B cell (primary cell): ENCODE results near the gene CLCF1. TPM values are rescaled to one million over a fixed set of nuclear protein-coding genes. Genes with fewer than 3 reads are reported as not detected.

Source experiments
- ATAC-seq: fragments of 200-7000 bp; cut with Tn5 transposase; one replicate; pipeline ENCODE4 v1.10.0; 2021; ENCODE audit warnings: low read depth, mild to moderate bottlenecking, moderate number of reproducible peaks, moderate library complexity
- CTCF ChIA-PET: fragments of 350-600 bp; sonication (Branson Sonifier 250); formaldehyde crosslinking; loops from one replicate; lab custom pipeline; 2021; ENCODE audit warnings: antibody characterized with exemption, inconsistent platforms; lab: Charles Lee
- POLR2A ChIA-PET: fragments of 350-600 bp; sonication (Branson Sonifier 250); formaldehyde crosslinking; loops from one replicate; lab custom pipeline; 2021; ENCODE audit warnings: antibody characterized with exemption; lab: Charles Lee
- DNase-seq: peaks from one replicate; pipeline ENCODE4 v3.0.0; 2013
- H2AFZ ChIP-seq: 2 replicates; pipeline ENCODE4 v1.6.1; 2012; ENCODE audit warnings: mild to moderate bottlenecking, low read depth, low read length; ENCODE audit not compliant: insufficient read depth, poor library complexity, severe bottlenecking
- H3K27ac ChIP-seq, 2 donors: 1 replicate in 1 of 2; 2 replicates in 1 of 2; pipeline ENCODE4 v1.5.1; 2012 to 2013; ENCODE audit warnings: low read length in 2 of 2, mild to moderate bottlenecking in 2 of 2, moderate library complexity in 1 of 2
- H3K27me3 ChIP-seq, 4 experiments: fragments of 200-600 bp in 1 of 4; sonication (generic) in 1 of 4; replicated peaks in 1 of 4; 1 replicate in 2 of 4; 2 replicates in 2 of 4; pipeline versions ENCODE4 v1.6.1 to v1.7.0; 2013 to 2016; ENCODE audit warnings: low read length in 3 of 4, mild to moderate bottlenecking in 2 of 4, mixed read lengths in 1 of 4, moderate library complexity in 1 of 4; ENCODE audit not compliant: insufficient read depth in 4 of 4, control insufficient read depth in 3 of 4; ENCODE audit errors: control extremely low read depth in 1 of 4
- H3K36me3 ChIP-seq, 2 experiments: replicated peaks in 1 of 2; 1 replicate in 1 of 2; 2 replicates in 1 of 2; pipeline versions ENCODE4 v1.6.1 to v1.7.1; 2013; ENCODE audit warnings: low read length in 1 of 2; ENCODE audit not compliant: insufficient read depth in 2 of 2, control insufficient read depth in 1 of 2; ENCODE audit errors: control extremely low read depth in 1 of 2, extremely low read depth in 1 of 2
- H3K4me1 ChIP-seq, 2 donors: fragments of 200-600 bp in 1 of 2; sonication (generic) in 1 of 2; 1 replicate in 1 of 2; 2 replicates in 1 of 2; pipeline versions ENCODE4 v1.5.1 to v1.6.1; 2013 to 2017; ENCODE audit warnings: low read length in 2 of 2; ENCODE audit not compliant: control insufficient read depth in 2 of 2, insufficient read depth in 2 of 2
- H3K4me2 ChIP-seq: replicated peaks from 2 replicates; pipeline ENCODE3; 2012; ENCODE audit warnings: mild to moderate bottlenecking, low read depth, low read length; ENCODE audit not compliant: poor library complexity, severe bottlenecking
- H3K4me3 ChIP-seq, 5 experiments: fragments of 200-600 bp in 1 of 5; sonication (generic) in 1 of 5; 1 replicate in 3 of 5; 2 replicates in 2 of 5; pipeline versions ENCODE4 v1.5.1 to v1.7.0; 2011 to 2016; ENCODE audit warnings: low read length in 4 of 5, mild to moderate bottlenecking in 4 of 5, low read depth in 2 of 5, control low read depth in 1 of 5, moderate library complexity in 1 of 5; ENCODE audit not compliant: insufficient read depth in 1 of 5; ENCODE audit errors: control extremely low read depth in 1 of 5, extremely low read depth in 1 of 5
- H3K79me2 ChIP-seq: fragments of 200-600 bp; sonication (generic); one replicate; pipeline ENCODE4 v1.6.0; 2016; ENCODE audit warnings: low read length; ENCODE audit not compliant: control insufficient read depth, insufficient read depth
- H3K9ac ChIP-seq: fragments of 200-600 bp; sonication (generic); 2 replicates; pipeline ENCODE4 v1.6.1; 2017; ENCODE audit warnings: mild to moderate bottlenecking, low read length, moderate library complexity
- H3K9me3 ChIP-seq, 3 donors: one replicate each; pipeline versions ENCODE4 v1.6.1 to v1.7.1; 2013; ENCODE audit warnings: low read length in 2 of 3; ENCODE audit not compliant: control insufficient read depth in 2 of 3, insufficient read depth in 1 of 3; ENCODE audit errors: control extremely low read depth in 1 of 3
- H4K20me1 ChIP-seq: 2 replicates; pipeline ENCODE4 v1.6.0; 2012; ENCODE audit warnings: mild to moderate bottlenecking, low read length; ENCODE audit not compliant: insufficient read depth, control insufficient read depth, poor library complexity, severe bottlenecking
- H3K27ac Mint-ChIP-seq: one replicate; pipeline ENCODE4 v1.8.0; 2021; ENCODE audit warnings: mixed read lengths
- H3K27me3 Mint-ChIP-seq: one replicate; pipeline ENCODE4 v1.8.0; 2021; ENCODE audit warnings: mixed read lengths
- H3K4me1 Mint-ChIP-seq: one replicate; pipeline ENCODE4 v1.8.0; 2021; ENCODE audit warnings: mixed read lengths
- H3K4me3 Mint-ChIP-seq: one replicate; pipeline ENCODE4 v1.8.0; 2021; ENCODE audit warnings: mixed read lengths
- H3K9me3 Mint-ChIP-seq: one replicate; pipeline ENCODE4 v1.8.0; 2022; ENCODE audit warnings: mixed read lengths; ENCODE audit not compliant: insufficient read depth
- EZH2 ChIP-seq: IDR thresholded peaks from 2 replicates; pipeline ENCODE4 v1.6.1; 2012; ENCODE audit warnings: borderline replicate concordance, low read depth, mild to moderate bottlenecking, moderate library complexity, low read length; ENCODE audit not compliant: insufficient read depth, poor library complexity, severe bottlenecking
- WGBS: methylation state at CpG from one replicate; pipeline ENCODE4 v1.1.5; 2013; ENCODE audit warnings: missing lambda C conversion rate; ENCODE audit not compliant: insufficient coverage; 5-methylcytosine and 5-hydroxymethylcytosine counted together
- intact Hi-C: fragments of 100-400 bp; cut with micrococcal nuclease; formaldehyde crosslinking; loops from one replicate; pipeline ENCODE4 v1.10.0; 2022
- polyA plus RNA-seq: library from polyadenylated mRNA; depleted of rRNA; stranded (reverse); fragments of >200 nt; gene quantifications from 2 replicates; pipeline ENCODE4 v1.2.3, GENCODE V29; 2012
- total RNA-seq, 2 donors: library from RNA; stranded (reverse); fragments of 120-200 nt in 1 of 2; gene quantifications; 1 replicate in 1 of 2; 2 replicates in 1 of 2; pipeline versions ENCODE4 v1.2.3 to v1.2.4, GENCODE V29; 2013 to 2022
- TF ChIP-seq, protein P1 (sequence below): fragments of 200-600 bp; IDR thresholded peaks from one replicate; pipeline ENCODE4 v1.8.0; 2022; ENCODE audit warnings: antibody characterized with exemption, mild to moderate bottlenecking

Gene CLCF1
- total and polyA plus RNA-seq, 2 donors (not counting 1 experiment from before 2014, with no cell fraction given): 29.1 to 44.6 TPM

- peak overlapping the region; percentile 47 for H2AFZ ChIP-seq
- peak overlapping the region; percentile 9 for H3K9ac ChIP-seq
- peaks cover 73% of the 10 kb centered on the region for H3K4me1 Mint-ChIP-seq
Observed at GRCh38 chr11:67356387-67356863, 17.0 kb downstream of the CLCF1 start.

DNA sequence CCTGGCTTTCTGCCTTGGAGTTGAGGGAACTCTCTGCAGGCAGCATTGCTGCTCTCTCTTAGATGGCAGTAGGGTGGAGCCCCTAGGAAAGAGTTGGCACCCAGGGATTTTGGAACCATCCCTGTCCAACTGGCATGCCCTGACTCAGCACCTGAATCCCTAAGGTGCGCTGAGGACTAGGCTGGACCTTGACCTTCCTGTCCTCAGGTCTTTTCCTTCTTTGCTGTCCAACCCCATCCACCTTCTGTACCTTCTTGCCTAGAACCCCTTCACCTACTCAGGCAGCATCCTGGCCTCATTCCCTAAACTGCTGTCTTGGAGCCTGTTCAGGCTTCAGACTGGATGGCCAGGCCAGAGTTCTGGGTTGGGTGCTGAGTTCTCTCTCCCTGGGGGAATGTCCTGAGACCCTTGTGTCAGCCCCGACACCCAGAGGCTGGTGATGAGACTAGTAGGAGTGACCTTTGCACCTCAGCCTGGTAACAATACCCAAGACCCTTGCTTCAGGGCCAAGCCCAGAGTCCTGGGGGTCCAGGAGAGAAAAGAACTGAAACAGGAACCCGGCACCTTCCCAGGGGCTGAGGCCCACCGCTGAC is 17.5 kb downstream of the CLCF1 start:
- Histone ChIP-seq H3K9me3 (no peaks in the 10 kb centered on the region), H3K4me3 (peak overlapping the region in 1 of 5 experiments; percentile 18), H4K20me1 (peaks cover 17% of the 10 kb centered on the region), H3K27ac (peak overlapping the region; percentile 94 to 96), H3K4me1 (peaks cover 57 to 66% of the 10 kb centered on the region in 2 donors), H3K79me2 (peaks cover 67% of the 10 kb centered on the region), H3K9ac (peak overlapping the region; percentile 9), H3K27me3 (no peaks in the 10 kb centered on the region), H2AFZ (no peak overlapping the region), H3K36me3 (peaks cover 0 to 9% of the 10 kb centered on the region in 2 experiments), H3K4me2 (peak overlapping the region; percentile 97)
- intact Hi-C loops: loop anchor here (10.0 kb wide), 1 partner anchor 449 kb away; no protein-coding TSS in a partner anchor
- WGBS: 100% methylated on average over 1 of the region's 4 CpGs
- ATAC-seq: no peak
- peak overlapping the region; percentile 37 for H3K4me3 Mint-ChIP-seq
- ChIA-PET POLR2A (interaction anchor here (0.5 to 9.0 kb wide), 10 partner anchors 9 to 1937 kb away, joined by 3 to 323 read pairs (median 6); partner anchors contain the start of genes CLCF1 and RAD9A), CTCF (interaction anchor here (0.8 to 42.2 kb wide), 12 partner anchors 1 to 206 kb away, joined by 3 to 2379 read pairs (median 5); partner anchors contain the start of genes CDK2AP2, CLCF1, PITPNM1 and POLD4)
- peak overlapping the region; percentile 100 for H3K27ac Mint-ChIP-seq
- peak; percentile 35 for DNase-seq
- H3K27me3 Mint-ChIP-seq: no peaks in the 10 kb centered on the region
- H3K4me1 Mint-ChIP-seq: peaks cover 74% of the 10 kb centered on the region
- TF ChIP-seq, protein P1, sequence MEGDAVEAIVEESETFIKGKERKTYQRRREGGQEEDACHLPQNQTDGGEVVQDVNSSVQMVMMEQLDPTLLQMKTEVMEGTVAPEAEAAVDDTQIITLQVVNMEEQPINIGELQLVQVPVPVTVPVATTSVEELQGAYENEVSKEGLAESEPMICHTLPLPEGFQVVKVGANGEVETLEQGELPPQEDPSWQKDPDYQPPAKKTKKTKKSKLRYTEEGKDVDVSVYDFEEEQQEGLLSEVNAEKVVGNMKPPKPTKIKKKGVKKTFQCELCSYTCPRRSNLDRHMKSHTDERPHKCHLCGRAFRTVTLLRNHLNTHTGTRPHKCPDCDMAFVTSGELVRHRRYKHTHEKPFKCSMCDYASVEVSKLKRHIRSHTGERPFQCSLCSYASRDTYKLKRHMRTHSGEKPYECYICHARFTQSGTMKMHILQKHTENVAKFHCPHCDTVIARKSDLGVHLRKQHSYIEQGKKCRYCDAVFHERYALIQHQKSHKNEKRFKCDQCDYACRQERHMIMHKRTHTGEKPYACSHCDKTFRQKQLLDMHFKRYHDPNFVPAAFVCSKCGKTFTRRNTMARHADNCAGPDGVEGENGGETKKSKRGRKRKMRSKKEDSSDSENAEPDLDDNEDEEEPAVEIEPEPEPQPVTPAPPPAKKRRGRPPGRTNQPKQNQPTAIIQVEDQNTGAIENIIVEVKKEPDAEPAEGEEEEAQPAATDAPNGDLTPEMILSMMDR: no peak
- no peak for TF ChIP-seq EZH2
- H3K9me3 Mint-ChIP-seq: no peaks in the 10 kb centered on the region

More at GRCh38 chr11:67356387-67356863, 17.0 kb downstream of the CLCF1 start:
- Histone ChIP-seq H3K4me3 (peak overlapping the region in 1 of 5 experiments; percentile 18), H3K27ac (peak overlapping the region; percentile 94 to 96), H3K27me3 (no peaks in the 10 kb centered on the region), H3K9me3 (no peaks in the 10 kb centered on the region), H3K79me2 (peaks cover 64% of the 10 kb centered on the region), H3K36me3 (peaks cover 0 to 4% of the 10 kb centered on the region in 2 experiments), H4K20me1 (peaks cover 12% of the 10 kb centered on the region), H3K4me2 (peak overlapping the region; percentile 97), H3K4me1 (peaks cover 54 to 63% of the 10 kb centered on the region in 2 donors)
- TF ChIP-seq EZH2: no peak
- ChIA-PET POLR2A (interaction anchor here (0.5 to 9.0 kb wide), 7 partner anchors 10 to 1938 kb away, joined by 3 to 323 read pairs (median 6); partner anchors contain the start of genes CLCF1 and RAD9A), CTCF (interaction anchor here (0.8 to 42.2 kb wide), 14 partner anchors 2 to 205 kb away, joined by 3 to 2379 read pairs (median 4); partner anchors contain the start of genes CDK2AP2, CLCF1, PITPNM1 and POLD4)
- DNase-seq: no peak
- Mint-ChIP-seq H3K9me3 (no peaks in the 10 kb centered on the region), H3K4me3 (peak overlapping the region; percentile 64), H3K27me3 (no peaks in the 10 kb centered on the region), H3K27ac (peak overlapping the region; percentile 100)
- ATAC-seq: no peak
- intact Hi-C loops: loop anchor here (10.0 kb wide), 1 partner anchor 448 kb away; no protein-coding TSS in a partner anchor
- WGBS: 36% methylated on average over 3 of the region's 4 CpGs
